ENCODE measurements around the gene CDK8.

Gene CDK8

DNA sequence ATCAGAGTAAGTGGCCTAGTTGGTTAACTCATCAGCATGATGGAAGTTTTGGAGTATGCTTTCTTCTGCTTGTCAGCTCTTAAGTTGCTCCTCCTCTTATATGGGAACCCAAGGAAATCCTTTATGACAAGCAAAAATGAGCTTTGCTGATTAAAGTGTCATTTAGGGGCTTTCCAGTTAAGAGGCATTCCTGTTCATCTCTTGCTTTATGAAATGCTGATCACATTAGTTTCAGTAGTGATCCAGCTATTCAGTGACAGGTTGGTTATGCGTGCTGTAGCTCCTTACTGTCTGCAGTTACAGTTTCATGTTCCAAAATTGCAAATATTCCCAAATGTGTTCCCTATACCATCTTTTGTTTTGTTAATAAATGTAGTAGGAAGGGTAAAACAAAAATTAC, 146.6 kb downstream of the CDK8 start:
- DNase-seq = no peak

DNA sequence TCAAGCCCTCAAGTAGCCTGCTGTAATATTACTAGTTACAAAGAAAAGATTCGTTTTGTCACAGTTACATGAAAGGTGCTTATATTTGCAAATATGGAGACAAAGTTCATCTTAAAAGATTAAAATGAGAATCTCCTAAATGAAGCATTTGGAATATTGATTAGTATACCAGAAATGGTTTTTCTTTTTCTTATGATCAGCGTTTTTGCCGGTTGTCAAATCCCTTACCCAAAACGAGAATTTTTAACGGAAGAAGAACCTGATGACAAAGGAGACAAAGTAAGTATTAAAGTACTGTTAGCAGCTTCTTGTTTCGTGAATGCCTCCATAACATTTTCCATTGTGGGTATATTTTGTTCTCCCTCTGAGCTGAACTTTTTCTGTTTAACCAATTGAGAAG, 147.1 kb downstream of the CDK8 start:
- no peak for DNase-seq

DNA sequence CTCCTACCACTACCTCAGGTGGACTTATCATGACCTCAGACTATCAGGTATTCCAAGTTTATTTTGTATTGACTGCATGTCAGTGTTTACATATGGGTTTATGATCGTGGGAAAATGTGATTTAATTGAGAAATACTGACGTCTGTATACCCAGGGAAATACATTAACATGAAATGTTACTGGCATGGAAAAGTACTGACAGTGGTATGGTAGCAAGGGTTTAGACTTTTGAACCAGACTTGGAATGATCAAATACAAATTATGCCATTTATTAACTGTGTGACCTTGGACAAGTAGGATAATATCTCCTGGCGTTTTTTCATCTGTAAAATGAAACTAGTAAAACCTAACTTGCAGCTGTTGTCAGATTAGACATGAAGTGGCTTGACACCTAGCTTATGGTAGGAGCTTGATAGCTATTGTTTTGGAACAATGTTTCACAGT, 147.7 kb downstream of the CDK8 start:
- no peak for DNase-seq

DNA sequence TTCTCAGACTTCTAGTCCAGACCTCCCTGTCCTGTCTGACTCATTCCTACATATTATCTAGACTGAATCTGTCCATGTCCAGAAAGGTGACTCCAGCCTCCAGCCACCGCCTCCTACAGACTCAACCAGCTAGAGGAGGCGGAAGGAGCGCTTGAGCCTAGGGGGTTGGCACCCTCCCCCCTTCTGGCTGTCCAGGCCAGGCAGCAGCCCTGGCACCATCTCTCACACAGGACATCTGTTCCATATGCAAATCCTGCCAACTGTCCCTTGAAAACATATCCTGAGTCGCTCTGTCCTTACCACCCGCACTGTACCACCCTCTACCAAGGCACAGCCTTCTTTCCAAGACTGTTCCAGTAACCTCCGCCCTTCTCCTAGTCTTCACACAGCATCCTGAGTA, 152.9 kb downstream of the CDK8 start:
- DNase-seq = no peak

DNA sequence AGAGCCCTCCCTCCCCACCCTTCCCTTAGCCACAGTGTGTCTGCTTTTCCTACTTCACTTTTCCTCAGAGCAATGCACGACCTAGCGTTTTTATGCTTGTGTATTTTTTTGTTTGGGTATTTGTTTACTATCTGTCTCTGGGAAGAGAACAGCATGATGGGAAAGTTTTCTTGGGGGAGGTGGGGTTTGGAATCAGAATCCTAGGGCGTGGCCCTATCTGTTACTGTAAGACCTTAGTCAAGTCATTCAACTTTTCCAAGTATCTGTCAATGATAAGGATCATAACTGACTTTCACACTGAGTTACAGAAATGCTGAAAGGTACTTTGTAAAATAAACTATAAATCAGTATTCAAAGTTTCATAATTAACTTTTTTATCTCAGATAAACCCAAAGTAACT, 157.3 kb downstream of the CDK8 start:
- DNase-seq = no peak

DNA sequence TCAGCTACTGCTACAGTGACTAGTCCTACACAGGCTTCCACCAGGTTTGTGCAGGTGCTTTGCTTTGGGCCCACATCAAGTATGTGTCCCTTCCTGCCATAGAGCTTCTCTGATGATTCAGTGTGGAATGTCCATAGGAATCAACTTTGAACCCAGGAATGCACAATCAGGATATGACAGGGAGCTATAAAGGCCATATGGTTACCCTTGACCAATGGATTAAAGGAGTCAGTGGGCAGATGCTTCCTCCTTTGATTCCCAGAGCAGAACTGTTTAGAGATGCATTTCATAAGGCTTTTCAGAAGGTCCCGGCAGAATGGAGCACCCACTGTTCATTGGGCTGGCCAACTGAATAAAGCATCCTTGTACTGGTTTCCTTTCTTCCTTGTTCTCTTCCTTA, 158.3 kb downstream of the CDK8 start:
- no peak for DNase-seq

DNA sequence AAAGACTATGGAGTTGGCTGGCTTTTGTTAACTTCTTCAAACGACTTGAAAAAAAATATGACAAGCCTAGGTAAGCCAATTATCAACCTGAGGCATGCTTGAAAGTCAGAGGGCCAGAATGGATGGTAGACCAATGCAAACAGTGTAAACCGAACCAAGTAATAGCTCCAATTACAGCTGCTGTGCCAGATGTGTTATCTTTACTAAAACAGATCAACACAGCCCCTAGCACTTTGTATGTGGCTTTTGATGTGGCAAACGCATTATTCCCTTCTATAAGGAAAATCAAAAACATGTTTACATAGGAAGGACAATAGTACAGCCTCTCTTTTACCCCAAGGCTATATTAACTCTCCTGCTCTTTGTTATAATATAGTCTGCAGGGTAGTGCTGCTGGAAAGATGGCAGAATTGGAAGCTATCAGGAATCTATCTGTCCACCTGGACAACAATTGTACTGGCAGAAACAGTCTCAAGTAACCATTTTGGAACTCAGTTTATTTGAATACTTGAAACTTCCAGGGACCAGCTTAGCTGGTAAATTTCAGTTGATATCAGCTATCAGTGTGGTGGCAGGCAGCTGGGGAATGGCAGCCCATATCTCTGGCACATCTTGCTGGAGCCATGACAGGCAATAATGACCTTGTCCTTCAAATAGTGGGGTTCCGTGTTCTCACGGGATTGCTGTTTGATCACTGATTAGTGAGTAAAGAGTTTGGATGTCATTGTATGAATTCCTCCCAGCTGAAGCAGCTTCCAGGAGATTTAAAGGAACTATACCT, 159.2 kb downstream of the CDK8 start:
- no peak for DNase-seq

DNA sequence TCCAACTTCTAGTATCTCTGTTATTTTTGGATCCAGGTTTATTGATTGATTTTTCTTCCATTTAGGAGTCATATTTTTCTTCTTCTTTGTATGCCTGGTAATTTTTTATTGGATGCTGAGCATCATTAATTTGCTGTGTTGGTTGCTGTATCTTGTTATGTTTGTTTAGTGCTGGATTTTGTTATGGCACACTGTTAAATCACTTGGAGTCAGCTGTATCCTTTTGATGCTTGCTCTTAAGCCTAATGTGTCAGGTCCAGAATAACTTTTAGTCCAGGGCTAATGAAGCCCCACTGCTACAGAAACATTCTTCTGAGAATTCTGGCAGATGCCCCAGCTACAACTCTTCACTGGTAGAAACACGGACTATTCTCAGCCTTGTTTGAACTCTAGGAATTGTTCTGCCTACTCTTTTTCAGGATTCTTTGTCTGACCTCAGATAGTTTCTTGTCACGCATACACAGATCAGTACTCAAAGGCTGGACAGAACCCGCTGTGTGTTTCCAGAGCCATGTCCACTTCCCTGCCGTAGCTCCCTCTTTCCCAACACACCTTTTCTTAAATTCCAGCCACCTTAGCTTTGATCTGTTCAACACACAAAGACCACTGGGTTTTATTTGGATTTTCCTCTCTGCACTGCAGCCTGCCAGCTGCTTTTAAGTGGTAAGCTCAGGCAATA, 166.5 kb downstream of the CDK8 start:
- no peak for DNase-seq

DNA sequence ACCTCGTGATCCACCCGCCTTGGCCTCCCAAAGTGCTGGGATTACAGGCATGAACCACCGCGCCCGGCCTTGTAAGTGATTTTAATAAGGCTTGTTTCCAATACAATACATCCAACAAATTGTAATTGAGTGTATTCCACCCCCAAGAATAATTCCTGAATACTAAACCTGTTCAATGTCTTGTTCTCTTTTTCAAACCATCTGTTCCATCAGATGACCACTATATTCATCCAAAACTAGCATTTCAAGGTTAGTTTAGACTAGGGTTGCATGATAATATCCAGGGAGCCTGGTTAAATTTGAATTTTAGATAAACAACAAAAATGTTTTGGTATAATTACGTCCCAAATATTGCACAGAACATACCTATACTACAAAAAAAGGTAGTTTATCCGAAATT, 168.1 kb downstream of the CDK8 start:
- DNase-seq = no peak

DNA sequence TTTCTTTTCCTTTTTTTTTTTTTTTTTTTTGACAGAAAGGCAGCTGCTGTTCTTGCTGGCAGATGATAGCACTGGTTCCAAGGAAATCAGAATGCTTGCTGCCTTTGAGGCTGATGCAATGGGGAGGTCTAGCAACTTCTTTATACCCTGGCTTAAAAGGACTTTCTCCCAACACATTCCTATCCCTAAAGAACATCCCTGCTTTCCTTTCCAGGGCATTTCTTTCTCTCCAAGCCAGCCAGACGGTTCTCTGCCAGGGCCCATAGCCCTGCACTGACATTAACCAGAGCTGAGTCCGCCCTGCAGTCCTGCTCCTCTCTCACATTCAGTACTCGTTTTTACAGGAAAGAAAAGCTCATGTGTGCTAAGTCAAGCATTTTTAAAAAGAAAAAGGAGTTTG, 169.7 kb downstream of the CDK8 start:
- DNase-seq = no peak

DNA sequence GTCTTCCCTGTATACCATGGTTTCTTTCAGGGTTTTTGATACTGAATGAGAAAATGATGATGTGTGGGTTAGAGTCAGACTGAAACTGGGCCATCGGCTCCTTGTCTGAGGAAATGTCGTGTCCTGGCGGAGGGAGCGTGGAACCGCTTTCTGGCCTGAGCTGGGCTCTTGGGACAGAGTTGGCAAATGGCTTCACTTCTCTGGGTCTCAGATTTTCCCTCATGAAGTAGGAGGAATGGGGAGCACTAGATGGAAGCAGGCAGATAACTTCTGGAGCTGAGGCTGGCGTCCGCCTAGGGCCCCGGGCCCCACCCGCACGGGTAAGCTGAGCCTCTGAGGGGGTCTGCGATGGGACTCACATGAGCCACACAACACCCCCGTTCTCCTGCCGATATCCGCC, 170.3 kb downstream of the CDK8 start:
- no peak for DNase-seq

DNA sequence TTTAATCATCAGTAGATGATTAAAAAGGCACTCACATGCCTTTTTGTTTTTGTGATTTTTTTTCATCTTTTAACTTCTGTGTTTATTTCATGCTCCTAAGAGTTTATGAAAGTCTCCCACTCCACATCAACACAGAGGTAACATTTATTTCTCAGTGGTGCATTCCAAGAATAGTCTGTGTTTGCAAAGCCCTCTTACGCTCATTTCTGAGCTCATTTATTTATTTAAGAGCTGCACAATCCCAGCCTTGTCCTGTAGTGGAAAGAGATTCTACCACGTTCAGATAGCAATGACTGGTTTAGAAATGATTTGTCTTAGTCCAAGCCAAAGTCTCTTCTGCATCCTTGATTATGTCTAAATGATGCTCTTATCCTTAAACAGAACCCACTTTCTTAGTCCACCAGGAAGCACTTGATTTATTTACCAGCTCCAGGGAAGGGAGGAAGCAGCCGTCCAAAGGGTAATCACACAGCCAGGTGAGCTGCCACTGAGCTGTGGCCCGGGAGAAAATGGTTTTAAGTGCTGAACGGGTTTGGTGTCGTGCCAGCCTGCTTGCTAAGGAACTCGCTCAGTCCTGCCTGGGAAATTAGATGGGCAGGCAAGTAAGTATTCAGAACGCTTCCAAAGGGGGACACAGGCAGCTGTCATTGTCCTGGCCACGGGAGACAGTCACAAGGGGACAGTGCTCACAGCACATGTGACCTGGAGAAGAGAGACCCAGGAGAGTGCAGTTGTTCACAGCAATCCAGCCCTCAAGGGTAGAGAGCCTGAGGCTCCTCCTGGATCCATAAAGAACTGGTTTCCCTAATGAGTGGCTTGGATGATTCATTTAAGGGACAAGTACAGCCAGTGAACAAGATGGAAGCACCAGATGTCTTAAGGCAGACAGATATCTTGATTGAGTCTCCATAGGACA, 171.8 kb downstream of the CDK8 start:
- DNase-seq = no peak

DNA sequence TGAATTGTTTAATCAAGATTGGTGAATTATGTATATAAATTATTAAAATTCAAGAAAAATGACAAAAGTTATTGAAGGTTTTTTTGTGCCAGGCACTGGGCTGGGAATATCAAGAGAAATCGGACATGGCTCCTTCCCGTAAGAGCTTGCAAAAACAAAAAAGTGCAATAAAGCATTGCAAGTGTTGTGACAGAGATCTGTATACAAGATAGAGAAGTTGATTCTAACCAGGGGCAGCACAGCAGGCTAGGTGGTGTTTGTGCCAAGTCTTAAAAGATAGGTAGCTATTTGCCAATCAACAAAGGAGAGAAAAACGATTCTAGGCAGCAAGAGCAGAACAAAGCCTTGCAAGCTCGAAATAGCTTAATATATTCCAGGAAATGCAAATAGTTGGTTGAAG, 179.8 kb downstream of the CDK8 start:
- no peak for DNase-seq

DNA sequence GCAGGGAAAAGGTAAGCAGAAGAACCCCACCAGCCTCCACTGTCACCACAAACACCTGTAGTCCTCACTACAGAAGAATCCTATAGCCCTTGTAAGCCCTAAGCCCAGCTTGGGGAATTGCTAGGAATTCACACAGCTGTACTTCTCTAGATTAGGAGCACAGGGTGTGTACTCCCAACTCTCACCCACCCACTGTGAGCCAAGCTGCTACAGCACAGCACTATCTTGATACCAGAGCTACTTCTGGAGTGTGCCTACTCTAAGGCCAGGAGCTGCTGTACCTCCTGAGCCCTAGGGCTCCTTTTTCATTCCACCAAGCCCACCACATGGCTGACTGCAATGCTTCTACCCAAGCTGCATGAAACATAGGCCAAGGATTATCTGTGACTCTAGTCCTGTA, 181.2 kb downstream of the CDK8 start:
- no peak for DNase-seq

DNA sequence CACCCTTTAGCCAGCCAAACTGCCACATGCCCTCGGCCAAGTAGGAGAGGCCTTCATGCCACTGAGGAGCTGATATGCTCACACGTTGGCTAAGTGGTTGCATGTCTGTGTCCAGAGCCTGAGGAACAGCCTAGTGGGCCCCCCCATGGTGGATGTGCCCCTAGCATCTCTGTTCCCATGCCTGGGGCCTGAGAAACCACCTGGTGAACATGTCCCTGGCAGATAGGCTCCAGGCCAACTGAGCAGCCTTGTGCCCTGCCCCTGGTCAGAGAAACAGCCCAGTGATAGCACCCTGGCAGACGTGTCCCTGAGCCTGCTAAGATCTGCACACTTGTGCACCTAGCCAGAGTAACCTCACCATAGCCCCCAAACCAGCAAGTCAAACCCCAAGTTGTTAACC, 181.7 kb downstream of the CDK8 start:
- no peak for DNase-seq

DNA sequence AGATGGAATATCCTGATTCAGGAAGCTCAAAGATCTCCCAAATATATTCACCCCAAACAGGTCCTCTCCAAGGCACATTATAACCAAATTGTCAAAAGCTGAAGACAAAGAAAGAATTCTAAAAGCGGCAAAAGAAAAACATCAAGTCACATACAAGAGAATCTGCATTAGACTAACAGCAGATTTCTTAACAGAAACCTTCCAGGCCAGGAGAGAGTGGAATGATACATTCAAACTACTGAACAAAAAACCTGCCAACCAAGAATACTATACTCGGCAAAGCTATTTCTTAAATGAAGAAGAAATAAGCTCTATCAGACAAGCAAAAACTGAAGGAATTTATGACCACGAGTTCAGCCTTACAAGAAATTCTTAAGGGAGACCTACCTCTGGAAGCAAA, 183.0 kb downstream of the CDK8 start:
- no peak for DNase-seq

DNA sequence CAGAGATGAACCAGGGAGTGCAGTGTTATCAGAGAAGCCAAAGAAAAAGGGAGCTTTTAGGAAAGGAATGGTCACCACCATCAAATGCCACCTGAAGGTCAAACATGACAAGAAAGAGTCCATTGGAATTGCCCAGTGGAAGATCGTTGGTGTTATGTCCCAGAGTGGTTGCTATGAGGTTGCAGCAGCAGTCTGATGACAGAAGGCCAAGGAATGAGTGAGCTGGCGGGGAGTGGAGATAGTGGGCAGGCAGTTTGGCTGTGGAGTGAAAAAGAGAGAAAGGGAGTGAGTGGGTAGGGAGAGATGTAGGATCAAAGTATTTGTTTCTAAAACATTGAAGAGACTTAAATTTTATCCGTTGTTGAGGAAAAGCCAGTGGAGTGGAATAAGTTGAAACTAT, 186.2 kb downstream of the CDK8 start:
- no peak for DNase-seq

DNA sequence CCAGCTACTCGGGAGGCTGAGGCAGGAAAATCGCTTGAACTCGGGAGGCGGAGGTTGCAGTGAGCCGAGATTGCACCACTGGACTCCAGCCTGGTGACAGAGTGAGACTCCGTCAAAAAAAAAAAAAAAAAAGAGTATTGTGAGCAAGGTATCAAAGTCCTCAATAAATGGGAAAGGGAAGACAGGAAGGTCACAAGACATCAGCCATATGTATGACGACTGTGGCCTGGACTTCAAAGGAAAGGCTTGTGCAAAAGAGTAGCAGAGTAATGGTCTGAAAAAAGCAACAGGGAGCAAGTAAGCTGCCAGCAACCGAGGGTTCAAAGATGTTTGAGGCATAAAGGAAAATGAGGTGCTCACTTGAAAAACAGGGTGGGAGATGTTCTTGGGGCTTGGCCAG, 187.5 kb downstream of the CDK8 start:
- DNase-seq = no peak

DNA sequence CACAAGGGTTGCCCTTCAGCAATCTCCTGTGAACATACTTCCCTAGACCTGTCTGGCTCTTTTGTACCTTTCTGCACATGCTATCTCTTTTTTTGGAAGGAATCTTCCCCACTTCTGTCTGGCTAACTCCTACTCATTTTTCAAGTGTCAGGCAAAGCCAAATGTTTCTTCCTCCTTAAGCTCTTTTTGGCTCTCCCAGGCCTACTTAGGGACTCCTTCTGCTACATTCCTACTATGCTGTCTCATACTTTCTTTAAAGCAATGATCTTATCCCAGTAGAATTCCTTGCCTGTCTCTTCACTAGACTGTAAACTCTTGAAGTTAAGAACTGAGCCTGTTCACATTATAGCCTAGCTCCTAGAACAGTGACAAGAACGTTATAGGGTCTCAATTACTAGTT, 188.6 kb downstream of the CDK8 start:
- no peak for DNase-seq

DNA sequence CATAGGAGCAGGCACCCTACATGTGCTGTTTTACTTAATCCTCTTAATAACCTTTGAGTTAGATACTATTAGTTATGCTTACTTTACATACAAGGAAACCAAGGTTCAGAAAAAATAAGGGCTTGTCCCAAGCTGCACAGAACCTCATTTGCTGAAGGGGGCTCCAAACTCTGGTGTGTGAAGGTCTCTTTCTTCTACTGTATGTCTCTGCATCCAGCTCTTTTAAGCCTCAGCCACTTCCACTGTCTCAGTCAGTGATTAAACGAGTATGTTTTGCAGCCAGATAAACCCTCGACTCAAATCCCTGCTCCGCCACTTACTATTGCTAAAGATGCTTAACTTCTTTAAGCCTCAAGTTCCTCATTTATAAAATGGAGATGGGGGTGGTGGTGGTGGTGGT, 191.2 kb downstream of the CDK8 start:
- no peak for DNase-seq

DNA sequence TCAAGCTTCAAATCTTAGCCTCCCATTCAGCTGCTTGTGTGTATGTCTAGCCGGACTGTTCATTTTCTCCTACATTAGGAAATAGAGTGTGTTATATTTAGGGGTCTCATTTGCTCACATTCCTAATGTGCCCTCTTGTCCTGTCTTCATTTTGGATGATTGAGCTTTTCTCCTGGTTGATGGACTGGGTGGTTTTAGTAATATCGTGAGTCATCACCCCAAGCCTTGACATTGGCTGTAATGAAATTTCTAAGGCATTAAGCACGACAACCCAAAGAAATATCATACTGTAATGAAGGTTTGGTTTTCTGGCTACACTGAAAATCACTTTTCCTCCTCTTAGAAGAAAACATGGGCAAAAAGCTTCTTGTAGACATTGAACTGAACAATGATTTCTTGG, 192.8 kb downstream of the CDK8 start:
- no peak for DNase-seq

DNA sequence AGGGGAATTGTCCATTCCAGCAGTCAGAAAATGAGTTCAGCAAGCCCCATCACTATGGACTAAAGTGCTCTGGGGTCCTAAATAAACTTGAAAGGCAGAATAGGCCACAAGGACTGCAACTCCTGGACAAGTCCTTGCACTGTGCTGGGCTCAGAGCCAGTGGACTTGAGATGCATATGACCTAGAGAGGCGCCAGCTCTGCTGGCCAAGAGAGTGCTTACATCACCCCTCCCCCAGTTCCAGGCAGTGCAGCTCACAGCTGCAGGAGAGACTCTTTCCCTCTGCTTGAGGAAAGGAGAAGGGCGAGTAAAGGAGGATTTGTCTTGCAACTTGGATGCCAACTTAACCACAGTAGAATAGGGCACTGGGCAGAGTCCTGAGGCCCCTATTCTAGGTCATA, 194.1 kb downstream of the CDK8 start:
- no peak for DNase-seq

DNA sequence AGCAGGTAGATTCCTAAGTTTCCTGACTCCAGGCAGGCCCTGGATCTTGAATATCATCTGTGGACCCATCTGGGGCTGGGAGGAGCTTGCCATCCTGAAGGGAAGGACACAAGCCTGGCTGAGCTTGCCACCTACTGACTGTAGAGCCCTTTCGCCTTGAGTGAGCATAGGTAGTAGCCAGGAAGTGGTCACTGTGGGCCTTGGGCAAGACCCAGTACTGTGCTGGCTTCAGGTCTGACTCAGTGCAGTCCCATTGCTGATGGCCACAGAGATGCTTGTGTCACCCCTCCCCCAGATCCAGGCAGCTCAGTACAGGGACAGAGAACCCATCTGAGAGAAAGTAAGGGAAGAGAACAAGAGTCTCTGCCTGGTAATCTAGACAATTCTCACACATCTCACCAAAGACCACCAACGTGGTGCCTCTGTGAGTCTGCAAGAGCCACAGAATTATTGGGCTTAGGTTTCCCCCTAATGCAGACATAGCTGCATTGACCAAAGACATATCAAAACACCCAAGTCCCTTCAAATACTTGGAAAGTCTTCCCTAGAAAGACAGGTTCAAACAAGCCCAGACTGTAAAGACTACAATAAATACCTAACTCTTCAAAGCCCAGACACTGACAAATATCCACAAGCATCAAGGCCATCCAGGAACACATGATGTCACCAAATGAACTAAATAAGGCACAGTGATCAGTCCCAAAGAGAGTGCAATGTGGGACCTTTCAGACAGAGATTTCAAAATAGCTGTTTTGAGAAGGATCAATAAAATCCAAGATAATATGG, 195.3 kb downstream of the CDK8 start:
- no peak for DNase-seq
